Measurements from ENCODE around the gene FKBP1A.

The FKBP1A gene

GRCh38 chr20:1392693-1393506 lies at the start of gene FKBP1A:
Gene FKBP1A (minus strand): TSS chr20:1393054. CDS start chr20:1392998, 56 bp downstream.
- intact Hi-C loops (cut with DNase I; ENCODE audit: low total_unique reads): loop anchor here (5.0 kb wide), 2 partner anchors 71 to 74 kb away; partner anchors contain the start of gene NSFL1C
- H3K27ac ChIP-seq: peak within 1 kb of the TSS; percentile 71 to 72
- no peaks in the 10 kb centered on the region for H3K36me3 ChIP-seq
- peak; percentile 85 to 94 for DNase-seq
- H3K9me3 ChIP-seq: no peaks in the 10 kb centered on the region
- H3K27me3 ChIP-seq: peaks cover 0 to 4% of the 10 kb centered on the region in 2 donors
- TF ChIP-seq, protein P1, sequence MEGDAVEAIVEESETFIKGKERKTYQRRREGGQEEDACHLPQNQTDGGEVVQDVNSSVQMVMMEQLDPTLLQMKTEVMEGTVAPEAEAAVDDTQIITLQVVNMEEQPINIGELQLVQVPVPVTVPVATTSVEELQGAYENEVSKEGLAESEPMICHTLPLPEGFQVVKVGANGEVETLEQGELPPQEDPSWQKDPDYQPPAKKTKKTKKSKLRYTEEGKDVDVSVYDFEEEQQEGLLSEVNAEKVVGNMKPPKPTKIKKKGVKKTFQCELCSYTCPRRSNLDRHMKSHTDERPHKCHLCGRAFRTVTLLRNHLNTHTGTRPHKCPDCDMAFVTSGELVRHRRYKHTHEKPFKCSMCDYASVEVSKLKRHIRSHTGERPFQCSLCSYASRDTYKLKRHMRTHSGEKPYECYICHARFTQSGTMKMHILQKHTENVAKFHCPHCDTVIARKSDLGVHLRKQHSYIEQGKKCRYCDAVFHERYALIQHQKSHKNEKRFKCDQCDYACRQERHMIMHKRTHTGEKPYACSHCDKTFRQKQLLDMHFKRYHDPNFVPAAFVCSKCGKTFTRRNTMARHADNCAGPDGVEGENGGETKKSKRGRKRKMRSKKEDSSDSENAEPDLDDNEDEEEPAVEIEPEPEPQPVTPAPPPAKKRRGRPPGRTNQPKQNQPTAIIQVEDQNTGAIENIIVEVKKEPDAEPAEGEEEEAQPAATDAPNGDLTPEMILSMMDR (IDR thresholded peaks at IDR 0.05): peak; percentile 17 to 26
- H3K4me1 ChIP-seq: peaks cover 0 to 47% (median 38%) of the 10 kb centered on the region in 4 donors
- peak within 1 kb of the TSS; percentile 70 to 84 for H3K4me3 ChIP-seq

- Histone ChIP-seq H3K27ac (no peak overlapping the region), H3K4me3 (no peak overlapping the region), H3K27me3 (no peaks in the 10 kb centered on the region), H3K9me3 (no peaks in the 10 kb centered on the region), H3K36me3 (peaks cover 57 to 82% (median 68%) of the 10 kb centered on the region in 3 donors), H3K4me1 (no peaks in the 10 kb centered on the region)
- no peak for DNase-seq
- TF ChIP-seq, protein P1 (IDR thresholded peaks at IDR 0.05): no peak
- intact Hi-C loops (cut with DNase I; ENCODE audit: low total_unique reads): no loop called here
These were observed 49.5 kb upstream of the FKBP1A start for GRCh38 chr20:1442304-1442703.

DNA sequence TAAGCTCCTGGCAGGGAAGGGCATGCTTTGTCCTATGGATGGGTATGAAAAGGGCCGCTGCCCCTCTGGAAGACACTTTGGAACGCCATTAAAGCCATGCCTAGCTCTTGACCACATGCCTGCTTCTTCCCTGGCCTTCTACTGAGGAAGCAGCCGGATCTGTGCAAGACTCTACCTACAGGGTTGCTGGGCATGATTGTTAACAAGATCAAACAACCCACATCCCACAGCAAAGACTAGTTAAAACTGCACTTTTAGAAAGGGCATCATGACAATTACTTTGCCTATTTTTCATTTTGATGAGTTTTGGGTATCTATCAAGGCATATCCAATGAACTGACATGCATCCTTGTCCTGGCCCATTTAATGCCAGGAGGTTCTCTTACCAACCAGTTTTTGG lies 48.3 kb upstream of the FKBP1A start:
- DNase-seq: no peak
- Histone ChIP-seq H3K27ac (no peak overlapping the region), H3K9me3 (no peaks in the 10 kb centered on the region), H3K36me3 (peaks cover 49 to 70% (median 57%) of the 10 kb centered on the region in 3 donors), H3K27me3 (no peaks in the 10 kb centered on the region), H3K4me3 (no peak overlapping the region), H3K4me1 (no peaks in the 10 kb centered on the region)
- TF ChIP-seq, protein P1 (IDR thresholded peaks at IDR 0.05): no peak
- intact Hi-C loops (cut with DNase I; ENCODE audit: low total_unique reads): no loop called here

DNA sequence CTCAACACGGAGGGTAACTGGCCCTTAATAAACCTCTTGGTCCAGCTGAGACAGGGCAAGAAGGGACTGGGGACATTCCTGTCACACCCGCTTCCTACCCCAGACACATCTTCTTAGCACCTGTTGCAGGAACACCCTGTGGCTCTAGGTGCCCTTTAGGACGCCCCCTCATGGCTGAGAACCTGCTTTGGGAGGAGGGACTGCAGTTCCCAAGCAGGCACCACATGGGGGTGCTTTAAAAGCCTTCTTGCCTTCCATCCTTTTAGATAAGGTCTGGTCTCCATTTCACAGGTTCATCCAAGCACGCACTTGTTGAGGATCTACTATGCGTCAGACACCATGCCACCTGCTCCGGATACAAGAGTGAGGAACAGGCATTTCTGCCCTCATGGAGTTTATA lies 47.2 kb upstream of the FKBP1A start:
- H3K27ac ChIP-seq: no peak overlapping the region
- intact Hi-C loops (cut with DNase I; ENCODE audit: low total_unique reads): no loop called here

GRCh38 chr20:1438361-1438760 lies 45.5 kb upstream of the FKBP1A start:
- Histone ChIP-seq H3K4me1 (no peaks in the 10 kb centered on the region), H3K4me3 (no peak overlapping the region), H3K27me3 (no peaks in the 10 kb centered on the region), H3K36me3 (peaks cover 21 to 50% (median 29%) of the 10 kb centered on the region in 3 donors), H3K27ac (no peak overlapping the region), H3K9me3 (no peaks in the 10 kb centered on the region)
- intact Hi-C loops (cut with DNase I; ENCODE audit: low total_unique reads): no loop called here
- TF ChIP-seq, protein P1 (IDR thresholded peaks at IDR 0.05): no peak
- no peak for DNase-seq

More for the DNA sequence above, 47.2 kb upstream of the FKBP1A start:
- DNase-seq: no peak
- Histone ChIP-seq H3K36me3 (peaks cover 38 to 59% (median 45%) of the 10 kb centered on the region in 3 donors), H3K4me3 (no peak overlapping the region), H3K4me1 (no peaks in the 10 kb centered on the region), H3K9me3 (no peaks in the 10 kb centered on the region), H3K27me3 (no peaks in the 10 kb centered on the region)
- TF ChIP-seq, protein P1 (IDR thresholded peaks at IDR 0.05): no peak

Measured in tibial artery (tissue), 4 donors.